Endothelial cell of umbilical vein (primary cell): ENCODE results near the gene AKR7A3. TPM values are rescaled to one million over a fixed set of nuclear protein-coding genes. Genes with fewer than 3 reads are reported as not detected.

ENCODE experiments used
- BruUV-seq: library from RNA; stranded (reverse); fragments of 400-500 nt; replicated peaks from 2 replicates; lab custom pipeline; 2021; lab: Mats Ljungman, UMichigan
- CTCF ChIA-PET: fragments of 300-600, 350-600 bp; sonication (Branson Sonifier 250); formaldehyde crosslinking; loops from one replicate; lab custom pipeline; 2021; ENCODE audit warnings: antibody characterized with exemption, inconsistent platforms; lab: Charles Lee
- POLR2A ChIA-PET: fragments of 300-600, 350-600 bp; sonication (Branson Sonifier 250); formaldehyde crosslinking; loops from one replicate; lab custom pipeline; 2021; ENCODE audit warnings: antibody characterized with exemption, inconsistent platforms; lab: Charles Lee
- DNase-seq: peaks from one replicate; pipeline ENCODE4 v3.0.0-alpha.2; 2011; ENCODE audit warnings: low read depth, low spot score
- FAIRE-seq: peaks from 2 replicates; lab custom pipeline; 2011; peaks lifted over from hg19 to GRCh38; lab: Jason Lieb, UNC
- H2AFZ ChIP-seq: 2 replicates; pipeline ENCODE4 v1.6.0; 2012; ENCODE audit warnings: low read depth, low read length, control low read depth, inconsistent platforms
- H3K27ac ChIP-seq: 2 replicates; pipeline ENCODE4 v1.5.1; 2011; ENCODE audit warnings: low read depth, mild to moderate bottlenecking, control low read depth, low read length, moderate library complexity; ENCODE audit not compliant: insufficient read depth
- H3K27me3 ChIP-seq, 2 experiments: 2 replicates each; pipeline versions ENCODE4 v1.6.0 to v1.6.1; 2011; ENCODE audit warnings: low read length in 2 of 2, mixed read lengths in 1 of 2; ENCODE audit not compliant: control insufficient read depth in 2 of 2, insufficient read depth in 2 of 2
- H3K36me3 ChIP-seq, 2 experiments: 2 replicates in 1 of 2; 3 replicates in 1 of 2; pipeline ENCODE4 v1.5.1; 2011; ENCODE audit warnings: low read length in 2 of 2, mild to moderate bottlenecking in 1 of 2, moderate library complexity in 1 of 2; ENCODE audit not compliant: control insufficient read depth in 2 of 2, insufficient read depth in 2 of 2; ENCODE audit errors: extremely low read depth in 1 of 2
- H3K4me1 ChIP-seq: 3 replicates; pipeline ENCODE4 v1.5.1; 2011; ENCODE audit warnings: mild to moderate bottlenecking, low read length; ENCODE audit not compliant: control insufficient read depth, insufficient read depth; ENCODE audit errors: extremely low read depth
- H3K4me2 ChIP-seq: 2 replicates; pipeline ENCODE4 v1.6.1; 2011; ENCODE audit warnings: low read length, control low read depth, mixed read lengths; ENCODE audit not compliant: insufficient read depth
- H3K4me3 ChIP-seq, 3 experiments: fragments of 200-600 bp in 1 of 3; sonication (generic), shearing (Covaris generic) in 1 of 3; replicated peaks in 1 of 3; 2 replicates each; pipeline ENCODE4 v1.5.1; 2011 to 2016; ENCODE audit warnings: control low read depth in 3 of 3, low read length in 3 of 3, mild to moderate bottlenecking in 2 of 3, inconsistent platforms in 1 of 3, low read depth in 1 of 3, moderate library complexity in 1 of 3; ENCODE audit not compliant: insufficient read depth in 1 of 3
- H3K79me2 ChIP-seq: 2 replicates; pipeline ENCODE4 v1.6.0; 2012; ENCODE audit warnings: low read length, inconsistent platforms; ENCODE audit not compliant: control insufficient read depth, insufficient read depth
- H3K9ac ChIP-seq: replicated peaks from 2 replicates; pipeline ENCODE3; 2011; ENCODE audit warnings: low read length, control low read depth; ENCODE audit not compliant: insufficient read depth; ENCODE audit errors: extremely low read depth
- H3K9me1 ChIP-seq: replicated peaks from 3 replicates; pipeline ENCODE4 v1.6.0; 2011; ENCODE audit warnings: mild to moderate bottlenecking, low read length; ENCODE audit not compliant: control insufficient read depth, insufficient read depth; ENCODE audit errors: extremely low read depth
- H3K9me3 ChIP-seq: replicated peaks from 2 replicates; pipeline ENCODE4 v1.5.1; 2012; ENCODE audit warnings: low read length, inconsistent platforms; ENCODE audit not compliant: control insufficient read depth, insufficient read depth
- H4K20me1 ChIP-seq: replicated peaks from 2 replicates; pipeline ENCODE3; 2011; ENCODE audit warnings: mild to moderate bottlenecking, low read length; ENCODE audit not compliant: control insufficient read depth, insufficient read depth; ENCODE audit errors: extremely low read depth
- EZH2 ChIP-seq: IDR thresholded peaks from 2 replicates; pipeline ENCODE4 v1.6.1; 2012; ENCODE audit warnings: borderline replicate concordance, low read depth, mild to moderate bottlenecking, moderate library complexity, low read length, inconsistent platforms; ENCODE audit not compliant: severe bottlenecking
- POLR2A ChIP-seq: IDR thresholded peaks from 2 replicates; pipeline ENCODE4 v1.6.1; 2012; ENCODE audit warnings: low read depth, mild to moderate bottlenecking, control low read depth, low read length
- dilution Hi-C: fragments of 300-500 bp; cut with MboI; formaldehyde crosslinking; loops from one replicate; pipeline ENCODE4 v1.15.0; 2019; ENCODE audit warnings: low sequenced_read_pairs; ENCODE audit not compliant: extremely low pct_ligation_motif_present
- intact Hi-C: fragments of 100-400 bp; cut with micrococcal nuclease; formaldehyde crosslinking; loops from one replicate; pipeline ENCODE4 v1.10.0; 2022
- polyA plus RNA-seq, 4 experiments: library from polyadenylated mRNA; depleted of rRNA in 3 of 4; stranded (reverse) in 3 of 4; unstranded in 1 of 4; fragments of >200 nt; gene quantifications; 2 replicates each; pipeline versions ENCODE4 v1.2.1 to v1.2.3, GENCODE V29; 2011 to 2012; ENCODE audit warnings: missing spikeins in 1 of 4
- total RNA-seq: library from RNA; stranded (reverse); gene quantifications from 2 replicates; pipeline ENCODE4 v1.2.3, GENCODE V29; 2021
- TF ChIP-seq, protein P1 (sequence below), 2 donors: IDR thresholded peaks; 1 replicate in 1 of 2; 2 replicates in 1 of 2; pipeline ENCODE4 v1.5.1; 2011; ENCODE audit warnings: low read length in 2 of 2, mild to moderate bottlenecking in 2 of 2, moderate library complexity in 2 of 2, control low read depth in 1 of 2, inconsistent platforms in 1 of 2, low read depth in 1 of 2; ENCODE audit not compliant: insufficient read depth in 1 of 2; ENCODE audit errors: extremely low read depth in 1 of 2
- TF ChIP-seq, protein P2 (sequence below): IDR thresholded peaks from 2 replicates; pipeline ENCODE4 v1.6.1; 2011; ENCODE audit not compliant: insufficient read depth, insufficient read length

The AKR7A3 gene
- total and polyA plus RNA-seq, 2 donors (not counting 3 experiments of a cell fraction or from before 2014, with no cell fraction given), result 0.49 to 0.50 TPM

DNA sequence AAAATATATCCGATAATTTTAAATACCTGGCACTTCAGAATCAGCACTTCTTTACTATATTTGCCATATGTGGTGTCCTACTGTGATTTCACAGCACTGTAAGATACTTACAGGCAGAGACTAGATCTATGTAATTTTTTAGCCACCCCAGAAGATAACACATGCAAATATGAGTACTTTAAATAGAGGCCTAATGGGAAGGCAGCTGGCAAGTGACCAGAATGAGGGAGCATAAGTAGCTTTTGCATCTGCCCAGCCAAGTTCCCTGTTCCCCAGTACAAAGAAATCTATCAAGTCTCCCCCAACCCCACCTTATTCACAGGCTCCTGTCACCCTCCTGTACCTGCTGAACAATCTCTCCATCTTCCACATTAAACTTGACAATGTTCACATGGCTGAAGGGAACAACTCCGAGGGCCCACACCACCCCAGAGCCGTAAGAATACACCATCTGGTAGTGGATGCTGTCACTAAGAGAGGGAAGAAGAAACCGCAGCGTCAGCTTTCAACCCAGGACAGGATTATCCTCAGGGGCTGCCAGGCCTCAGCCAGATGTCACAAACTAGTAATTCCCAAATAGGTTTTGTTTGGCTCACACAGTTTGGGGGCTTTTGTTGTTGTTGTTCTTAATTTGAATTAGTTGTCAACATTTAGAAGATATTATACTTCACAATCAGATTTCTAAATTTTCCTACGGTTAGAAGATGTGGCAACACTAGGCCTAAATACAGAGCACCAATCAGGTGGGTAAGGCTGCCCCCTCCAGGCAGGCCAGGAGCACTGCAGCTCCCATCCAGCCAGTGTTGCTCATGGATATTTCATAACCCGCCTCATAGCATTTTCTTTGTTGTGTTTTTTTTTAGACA lies 47.7 kb downstream of the AKR7A3 start:
- Histone ChIP-seq H4K20me1 (no peaks in the 10 kb centered on the region), H3K9me3 (no peaks in the 10 kb centered on the region), H3K36me3 (peaks cover 29 to 46% of the 10 kb centered on the region in 2 experiments), H3K4me1 (no peaks in the 10 kb centered on the region), H3K9me1 (no peaks in the 10 kb centered on the region), H3K27ac (no peak overlapping the region), H3K4me3 (no peak overlapping the region), H2AFZ (no peak overlapping the region), H3K27me3 (no peaks in the 10 kb centered on the region), H3K9ac (no peak overlapping the region), H3K4me2 (no peak overlapping the region), H3K79me2 (peaks cover 2% of the 10 kb centered on the region)
- no peak for TF ChIP-seq POLR2A
- TF ChIP-seq, protein P1, sequence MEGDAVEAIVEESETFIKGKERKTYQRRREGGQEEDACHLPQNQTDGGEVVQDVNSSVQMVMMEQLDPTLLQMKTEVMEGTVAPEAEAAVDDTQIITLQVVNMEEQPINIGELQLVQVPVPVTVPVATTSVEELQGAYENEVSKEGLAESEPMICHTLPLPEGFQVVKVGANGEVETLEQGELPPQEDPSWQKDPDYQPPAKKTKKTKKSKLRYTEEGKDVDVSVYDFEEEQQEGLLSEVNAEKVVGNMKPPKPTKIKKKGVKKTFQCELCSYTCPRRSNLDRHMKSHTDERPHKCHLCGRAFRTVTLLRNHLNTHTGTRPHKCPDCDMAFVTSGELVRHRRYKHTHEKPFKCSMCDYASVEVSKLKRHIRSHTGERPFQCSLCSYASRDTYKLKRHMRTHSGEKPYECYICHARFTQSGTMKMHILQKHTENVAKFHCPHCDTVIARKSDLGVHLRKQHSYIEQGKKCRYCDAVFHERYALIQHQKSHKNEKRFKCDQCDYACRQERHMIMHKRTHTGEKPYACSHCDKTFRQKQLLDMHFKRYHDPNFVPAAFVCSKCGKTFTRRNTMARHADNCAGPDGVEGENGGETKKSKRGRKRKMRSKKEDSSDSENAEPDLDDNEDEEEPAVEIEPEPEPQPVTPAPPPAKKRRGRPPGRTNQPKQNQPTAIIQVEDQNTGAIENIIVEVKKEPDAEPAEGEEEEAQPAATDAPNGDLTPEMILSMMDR (IDR thresholded peaks at IDR 0.05; ENCODE audit: extremely low read depth in 1 of 2, insufficient read depth in 1 of 2, low read depth in 1 of 2, low read length in 2 of 2), result peak; percentile 89
- dilution Hi-C loops, result no loop called here
- intact Hi-C loops, result loop anchor here (1.0 to 5.0 kb wide), 5 partner anchors 30 to 334 kb away; partner anchors contain the start of gene UBR4
- CTCF ChIA-PET, result interaction anchor here (0.7 to 3.0 kb wide), 21 partner anchors 10 to 643 kb away, joined by 3 to 25 read pairs (median 4); partner anchors contain the start of genes EMC1 and MRTO4
- BruUV-seq, result no TSS peak
- FAIRE-seq, result peak; percentile 92
- DNase-seq, result peak; percentile 54
- POLR2A ChIA-PET, result interaction anchor here (0.5 kb wide), 1 partner anchor 284 kb away, joined by 4 read pairs; no protein-coding TSS in a partner anchor

DNA sequence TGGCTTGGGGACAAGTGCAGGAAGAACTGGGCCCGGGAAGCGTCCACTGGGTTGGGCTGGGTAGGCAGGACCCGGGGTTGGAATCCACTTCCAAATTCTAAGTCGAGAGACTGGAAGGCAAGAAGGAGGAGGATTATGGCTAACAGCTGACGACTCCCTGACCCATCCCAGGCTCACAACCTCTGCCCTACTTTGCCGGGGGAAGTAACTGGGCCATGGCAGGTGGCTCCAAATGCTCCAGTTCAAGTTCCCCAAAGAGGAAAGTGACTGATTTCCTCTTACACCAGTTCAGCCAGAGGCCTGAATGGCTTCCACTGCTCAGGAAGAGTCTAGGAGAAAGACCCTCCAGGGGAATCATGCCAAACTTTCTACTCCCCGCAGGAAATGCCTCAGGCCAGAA lies 48.7 kb downstream of the AKR7A3 start:
- Histone ChIP-seq H3K79me2 (no peaks in the 10 kb centered on the region), H3K27me3 (no peaks in the 10 kb centered on the region), H3K27ac (no peak overlapping the region), H2AFZ (no peak overlapping the region), H3K4me3 (no peak overlapping the region), H3K4me1 (no peaks in the 10 kb centered on the region), H3K4me2 (no peak overlapping the region), H3K36me3 (peaks cover 30 to 49% of the 10 kb centered on the region in 2 experiments), H4K20me1 (no peaks in the 10 kb centered on the region), H3K9ac (no peak overlapping the region), H3K9me3 (no peaks in the 10 kb centered on the region), H3K9me1 (no peaks in the 10 kb centered on the region)
- no TSS peak for BruUV-seq
- POLR2A ChIA-PET, result no interaction called here
- TF ChIP-seq, protein P2, sequence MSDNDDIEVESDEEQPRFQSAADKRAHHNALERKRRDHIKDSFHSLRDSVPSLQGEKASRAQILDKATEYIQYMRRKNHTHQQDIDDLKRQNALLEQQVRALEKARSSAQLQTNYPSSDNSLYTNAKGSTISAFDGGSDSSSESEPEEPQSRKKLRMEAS, result no peak
- no peak for TF ChIP-seq EZH2
- CTCF ChIA-PET, result interaction anchor here (0.7 to 3.0 kb wide), 8 partner anchors 9 to 414 kb away, joined by 3 to 24 read pairs (median 7); no protein-coding TSS in a partner anchor
- no peak for FAIRE-seq
- no peak for DNase-seq
- intact Hi-C loops (loop anchor here (2.0 to 5.0 kb wide), 2 partner anchors 29 to 333 kb away; partner anchors contain the start of gene UBR4), dilution Hi-C loops (no loop called here)
